CD4-positive, CD25-positive, alpha-beta regulatory T cell (primary cell): Measurements from ENCODE around the gene ASTE1. TPM values are rescaled to one million over a fixed set of nuclear protein-coding genes. Genes with fewer than 3 reads are reported as not detected.

Source experiments
- ATAC-seq, 2 donors: fragments of 150-1000 bp; cut with Tn5 transposase; one replicate each; pipeline ENCODE4 v1.10.0; 2021; ENCODE audit warnings: low read depth in 2 of 2, moderate number of reproducible peaks in 2 of 2, moderate library complexity in 1 of 2
- DNase-seq, 3 donors: peaks; one replicate each; pipeline versions ENCODE4 v3.0.0 to v3.0.0-alpha.2; 2012 to 2022; ENCODE audit warnings: mixed read lengths in 1 of 3
- H3K27ac ChIP-seq: one replicate; pipeline ENCODE4 v1.7.0; 2013; ENCODE audit warnings: mild to moderate bottlenecking, low read length; ENCODE audit not compliant: insufficient read depth, poor library complexity, severe bottlenecking
- H3K27me3 ChIP-seq: one replicate; pipeline ENCODE4 v1.7.0; 2013; ENCODE audit warnings: low read length; ENCODE audit not compliant: control insufficient read depth, insufficient read depth
- H3K36me3 ChIP-seq: one replicate; pipeline ENCODE4 v1.7.0; 2013; ENCODE audit warnings: mild to moderate bottlenecking, low read length, moderate library complexity; ENCODE audit not compliant: control insufficient read depth, insufficient read depth
- H3K4me1 ChIP-seq: 2 replicates; pipeline ENCODE4 v1.7.0; 2013; ENCODE audit warnings: mild to moderate bottlenecking, low read length; ENCODE audit not compliant: insufficient read depth, control insufficient read depth, poor library complexity, severe bottlenecking
- H3K4me3 ChIP-seq: one replicate; pipeline ENCODE4 v1.7.0; 2013; ENCODE audit warnings: low read depth, mild to moderate bottlenecking, low read length, moderate library complexity
- H3K9me3 ChIP-seq, 2 experiments: 1 replicate in 1 of 2; 2 replicates in 1 of 2; pipeline ENCODE4 v1.7.0; 2013; ENCODE audit warnings: low read length in 2 of 2, mild to moderate bottlenecking in 1 of 2, moderate library complexity in 1 of 2; ENCODE audit not compliant: control insufficient read depth in 2 of 2
- H3K27ac Mint-ChIP-seq, 3 donors: one replicate each; pipeline ENCODE4 v1.8.0; 2020 to 2022; ENCODE audit warnings: mild to moderate bottlenecking in 3 of 3, mixed read lengths in 3 of 3, moderate library complexity in 2 of 3
- H3K27me3 Mint-ChIP-seq: one replicate; pipeline ENCODE4 v1.8.0; 2022; ENCODE audit warnings: mild to moderate bottlenecking, mixed read lengths
- H3K36me3 Mint-ChIP-seq: one replicate; pipeline ENCODE4 v1.8.0; 2020; ENCODE audit warnings: mixed read lengths
- H3K4me1 Mint-ChIP-seq, 4 donors: one replicate each; pipeline ENCODE4 v1.8.0; 2020 to 2022; ENCODE audit warnings: mixed read lengths in 4 of 4, mild to moderate bottlenecking in 1 of 4
- H3K4me3 Mint-ChIP-seq, 4 donors: one replicate each; pipeline ENCODE4 v1.8.0; 2020 to 2022; ENCODE audit warnings: mild to moderate bottlenecking in 4 of 4, mixed read lengths in 4 of 4, moderate library complexity in 3 of 4
- H3K9me3 Mint-ChIP-seq, 7 donors: one replicate each; pipeline ENCODE4 v1.8.0; 2020 to 2022; ENCODE audit warnings: mixed read lengths in 7 of 7, mild to moderate bottlenecking in 3 of 7, moderate library complexity in 2 of 7
- polyA plus RNA-seq, 4 donors: library from polyadenylated mRNA; unstranded; fragments of 300-500 nt; fragmentation: Illumina TruSeq; gene quantifications; one replicate each; pipeline ENCODE4 v1.2.3, GENCODE V29; 2021
- total RNA-seq: library from RNA; stranded (reverse); gene quantifications from one replicate; pipeline ENCODE4 v1.2.3, GENCODE V29; 2022

The ASTE1 gene
- total and polyA plus RNA-seq, 5 donors from 2014 or later = 21.0 to 32.3 (median 27.0) TPM

GRCh38 chr3:131031660-131032059 is 5.0 kb upstream of the ASTE1 start:
- peaks cover 4 to 19% (median 8%) of the 10 kb centered on the region in 4 donors for H3K4me1 Mint-ChIP-seq
- no peak overlapping the region for H3K4me3 ChIP-seq
- DNase-seq (no peak), ATAC-seq (no peak)
- no peaks in the 10 kb centered on the region for H3K27me3 ChIP-seq
- H3K27ac ChIP-seq = no peak overlapping the region
- H3K9me3 Mint-ChIP-seq = no peaks in the 10 kb centered on the region
- H3K9me3 ChIP-seq = no peaks in the 10 kb centered on the region
- no peaks in the 10 kb centered on the region for H3K36me3 ChIP-seq
- no peaks in the 10 kb centered on the region for H3K27me3 Mint-ChIP-seq
- no peak overlapping the region for H3K4me3 Mint-ChIP-seq
- H3K36me3 Mint-ChIP-seq = peaks cover 5% of the 10 kb centered on the region
- H3K4me1 ChIP-seq = peaks cover 5% of the 10 kb centered on the region
- H3K27ac Mint-ChIP-seq = peak overlapping the region in 1 of 3 donors; percentile 64

GRCh38 chr3:131028844-131029243 is 2.2 kb upstream of the ASTE1 start:
- peaks cover 0 to 2% (median 0%) of the 10 kb centered on the region in 7 donors for H3K9me3 Mint-ChIP-seq
- peak overlapping the region in 1 of 3 donors; percentile 36 for H3K27ac Mint-ChIP-seq
- peak overlapping the region in 2 of 4 donors; percentile 39 to 66 for H3K4me3 Mint-ChIP-seq

GRCh38 chr3:131025539-131025938 is 1.1 kb downstream of the ASTE1 start:
- Mint-ChIP-seq H3K4me3 (peak overlapping the region; percentile 88 to 96 (median 92)), H3K27ac (peak overlapping the region; percentile 97 to 99 (median 98)), H3K36me3 (peaks cover 19% of the 10 kb centered on the region), H3K27me3 (no peaks in the 10 kb centered on the region), H3K9me3 (peaks cover 0 to 2% (median 0%) of the 10 kb centered on the region in 7 donors), H3K4me1 (peaks cover 29 to 68% (median 57%) of the 10 kb centered on the region in 4 donors)
- H3K27me3 ChIP-seq = no peaks in the 10 kb centered on the region
- H3K36me3 ChIP-seq = peaks cover 21% of the 10 kb centered on the region
- ATAC-seq = no peak
- peak overlapping the region; percentile 88 for H3K27ac ChIP-seq
- no peaks in the 10 kb centered on the region for H3K9me3 ChIP-seq
- DNase-seq = no peak
- H3K4me3 ChIP-seq = peak overlapping the region; percentile 90
- peaks cover 59% of the 10 kb centered on the region for H3K4me1 ChIP-seq

More at GRCh38 chr3:131028844-131029243, 2.2 kb upstream of the ASTE1 start:
- Histone ChIP-seq H3K27me3 (no peaks in the 10 kb centered on the region), H3K27ac (no peak overlapping the region), H3K36me3 (peaks cover 8% of the 10 kb centered on the region), H3K4me1 (peaks cover 26% of the 10 kb centered on the region), H3K9me3 (no peaks in the 10 kb centered on the region), H3K4me3 (no peak overlapping the region)
- Mint-ChIP-seq H3K27me3 (no peaks in the 10 kb centered on the region), H3K36me3 (peaks cover 16% of the 10 kb centered on the region), H3K4me1 (peaks cover 22 to 37% (median 30%) of the 10 kb centered on the region in 4 donors)
- DNase-seq (no peak), ATAC-seq (no peak)

GRCh38 chr3:131020122-131020693 is 6.4 kb downstream of the ASTE1 start:
- peak overlapping the region; percentile 90 for H3K4me3 ChIP-seq
- Mint-ChIP-seq H3K27ac (peak overlapping the region in 2 of 3 donors; percentile 42 to 77), H3K4me1 (peaks cover 43 to 84% (median 65%) of the 10 kb centered on the region in 4 donors), H3K4me3 (peak overlapping the region in 3 of 4 donors; percentile 62 to 68 (median 66)), H3K9me3 (peaks cover 0 to 2% (median 0%) of the 10 kb centered on the region in 7 donors), H3K27me3 (no peaks in the 10 kb centered on the region), H3K36me3 (peaks cover 48% of the 10 kb centered on the region)
- peaks cover 56% of the 10 kb centered on the region for H3K4me1 ChIP-seq
- DNase-seq (no peak), ATAC-seq (no peak)
- H3K27ac ChIP-seq = no peak overlapping the region
- H3K9me3 ChIP-seq = no peaks in the 10 kb centered on the region
- peaks cover 50% of the 10 kb centered on the region for H3K36me3 ChIP-seq
- H3K27me3 ChIP-seq = no peaks in the 10 kb centered on the region

GRCh38 chr3:131018970-131019369 is 7.7 kb downstream of the ASTE1 start:
- Mint-ChIP-seq H3K4me1 (peaks cover 41 to 76% (median 55%) of the 10 kb centered on the region in 4 donors), H3K27me3 (no peaks in the 10 kb centered on the region)
- peaks cover 56% of the 10 kb centered on the region for H3K36me3 ChIP-seq

GRCh38 chr3:131009698-131010097 is 16.9 kb downstream of the ASTE1 start:
- Histone ChIP-seq H3K36me3 (peaks cover 47% of the 10 kb centered on the region), H3K27ac (no peak overlapping the region), H3K9me3 (no peaks in the 10 kb centered on the region), H3K4me1 (no peaks in the 10 kb centered on the region), H3K4me3 (no peak overlapping the region), H3K27me3 (no peaks in the 10 kb centered on the region)
- Mint-ChIP-seq H3K36me3 (peaks cover 48% of the 10 kb centered on the region), H3K27me3 (no peaks in the 10 kb centered on the region), H3K9me3 (no peaks in the 10 kb centered on the region), H3K27ac (no peak overlapping the region), H3K4me1 (peaks cover 4 to 13% (median 10%) of the 10 kb centered on the region in 4 donors), H3K4me3 (no peak overlapping the region)
- DNase-seq (no peak), ATAC-seq (no peak)

More at GRCh38 chr3:131018970-131019369, 7.7 kb downstream of the ASTE1 start:
- Histone ChIP-seq H3K27ac (no peak overlapping the region), H3K9me3 (no peaks in the 10 kb centered on the region), H3K4me1 (peaks cover 47% of the 10 kb centered on the region), H3K27me3 (no peaks in the 10 kb centered on the region), H3K4me3 (peak overlapping the region; percentile 0)
- Mint-ChIP-seq H3K36me3 (peaks cover 46% of the 10 kb centered on the region), H3K4me3 (peak overlapping the region in 1 of 4 donors; percentile 59), H3K9me3 (no peaks in the 10 kb centered on the region), H3K27ac (peak overlapping the region in 2 of 3 donors; percentile 10 to 55)
- ATAC-seq (no peak), DNase-seq (no peak)

GRCh38 chr3:131008326-131008725 is 18.3 kb downstream of the ASTE1 start:
- peaks cover 41% of the 10 kb centered on the region for H3K36me3 Mint-ChIP-seq
- H3K4me3 Mint-ChIP-seq = no peak overlapping the region
- Histone ChIP-seq H3K27ac (no peak overlapping the region), H3K36me3 (peaks cover 37% of the 10 kb centered on the region), H3K4me1 (no peaks in the 10 kb centered on the region), H3K9me3 (no peaks in the 10 kb centered on the region), H3K4me3 (no peak overlapping the region), H3K27me3 (no peaks in the 10 kb centered on the region)
- H3K27me3 Mint-ChIP-seq = no peaks in the 10 kb centered on the region
- H3K9me3 Mint-ChIP-seq = no peaks in the 10 kb centered on the region
- DNase-seq (no peak), ATAC-seq (no peak)
- H3K4me1 Mint-ChIP-seq = peaks cover 4 to 13% (median 8%) of the 10 kb centered on the region in 4 donors
- H3K27ac Mint-ChIP-seq = peak overlapping the region; percentile 5 to 24 (median 8)

GRCh38 chr3:131007782-131008181 is 18.8 kb downstream of the ASTE1 start:
- H3K27ac ChIP-seq = no peak overlapping the region
- Mint-ChIP-seq H3K36me3 (peaks cover 36% of the 10 kb centered on the region), H3K27ac (peak overlapping the region in 2 of 3 donors; percentile 8 to 24), H3K9me3 (no peaks in the 10 kb centered on the region), H3K4me3 (no peak overlapping the region), H3K27me3 (no peaks in the 10 kb centered on the region), H3K4me1 (peaks cover 3 to 13% (median 6%) of the 10 kb centered on the region in 4 donors)
- H3K36me3 ChIP-seq = peaks cover 33% of the 10 kb centered on the region
- no peak overlapping the region for H3K4me3 ChIP-seq
- ATAC-seq (no peak), DNase-seq (no peak)
- H3K4me1 ChIP-seq = no peaks in the 10 kb centered on the region
- H3K9me3 ChIP-seq = no peaks in the 10 kb centered on the region
- H3K27me3 ChIP-seq = no peaks in the 10 kb centered on the region
